Measurements from ENCODE around the gene PTPRT.

Gene PTPRT

GRCh38 chr20:42161228-42161829, 1028.4 kb downstream of the PTPRT start:
- Histone ChIP-seq H3K4me1 (ENCODE audit: control insufficient read depth, insufficient read depth, low read depth, low read length) (no peaks in the 10 kb centered on the region), H4K91ac (ENCODE audit: low read length) (no peak overlapping the region), H3K27ac (ENCODE audit: low read length, poor library complexity, severe bottlenecking) (no peak overlapping the region), H3K14ac (ENCODE audit: low read length in 2 of 2) (no peak overlapping the region), H3K79me1 (replicated peaks; ENCODE audit: low read length, poor library complexity, severe bottlenecking) (no peaks in the 10 kb centered on the region), H3K18ac (ENCODE audit: low read depth in 1 of 2, low read length in 2 of 2) (no peak overlapping the region), H2BK120ac (ENCODE audit: low read depth, low read length) (no peak overlapping the region), H4K8ac (ENCODE audit: low read length) (no peak overlapping the region), H3K4me2 (ENCODE audit: low read length, poor library complexity, severe bottlenecking) (no peak overlapping the region), H2BK15ac (ENCODE audit: low read depth, poor library complexity, severe bottlenecking) (no peak overlapping the region), H3K9me3 (ENCODE audit: control insufficient read depth, low read length) (no peaks in the 10 kb centered on the region), H3K4ac (ENCODE audit: low read depth in 1 of 2, low read length in 2 of 2) (no peak overlapping the region), H2AFZ (ENCODE audit: low read depth, low read length) (no peak overlapping the region), H3K4me3 (ENCODE audit: insufficient read depth in 1 of 2, low read depth in 1 of 2, low read length in 2 of 2) (no peak overlapping the region), H3K27me3 (ENCODE audit: control insufficient read depth in 1 of 2, insufficient read depth in 1 of 2, low read length in 2 of 2) (no peaks in the 10 kb centered on the region), H2AK5ac (ENCODE audit: low read length, severe bottlenecking) (no peak overlapping the region), H3K23ac (ENCODE audit: low read length in 2 of 2) (no peak overlapping the region), H2BK12ac (ENCODE audit: low read length in 2 of 2) (no peak overlapping the region), H2BK5ac (ENCODE audit: low read depth, low read length, poor library complexity, severe bottlenecking) (no peak overlapping the region), H3K9ac (ENCODE audit: low read length) (no peak overlapping the region), H3K36me3 (ENCODE audit: control insufficient read depth in 1 of 2, insufficient read depth in 2 of 2, low read depth in 1 of 2, low read length in 2 of 2) (no peaks in the 10 kb centered on the region)
- DNase-seq = no peak
- WGBS = 71% methylated on average over 11 of the region's 14 CpGs

DNA sequence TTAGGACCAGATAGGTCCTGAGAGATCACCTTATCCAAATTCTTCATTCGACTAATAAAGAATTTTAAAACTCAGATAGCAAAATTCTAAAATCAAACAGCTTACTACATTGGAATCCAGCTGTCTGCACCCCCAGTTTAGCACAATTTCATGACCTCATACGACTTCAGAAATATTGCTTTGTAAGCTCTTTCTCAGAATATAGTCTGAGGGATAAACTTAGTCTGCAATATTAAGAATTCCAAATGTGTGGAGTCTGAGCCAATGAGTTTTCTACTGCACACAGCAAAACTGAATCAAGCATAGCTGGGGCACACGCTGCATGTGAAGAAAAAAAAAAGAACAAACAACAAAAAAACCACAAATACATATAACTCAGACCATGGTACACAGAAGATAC, 1029.9 kb downstream of the PTPRT start:
- Histone ChIP-seq H2BK5ac (ENCODE audit: low read depth, low read length, poor library complexity, severe bottlenecking) (no peak overlapping the region), H3K9ac (ENCODE audit: low read length) (no peak overlapping the region), H3K27me3 (ENCODE audit: control insufficient read depth in 1 of 2, insufficient read depth in 1 of 2, low read length in 2 of 2) (no peaks in the 10 kb centered on the region), H3K27ac (ENCODE audit: low read length, poor library complexity, severe bottlenecking) (no peak overlapping the region), H3K23ac (ENCODE audit: low read length in 2 of 2) (no peak overlapping the region), H4K91ac (ENCODE audit: low read length) (no peak overlapping the region), H3K14ac (ENCODE audit: low read length in 2 of 2) (no peak overlapping the region), H2BK120ac (ENCODE audit: low read depth, low read length) (no peak overlapping the region), H4K8ac (ENCODE audit: low read length) (no peak overlapping the region), H3K18ac (ENCODE audit: low read depth in 1 of 2, low read length in 2 of 2) (no peak overlapping the region), H3K4me1 (ENCODE audit: control insufficient read depth, insufficient read depth, low read depth, low read length) (no peaks in the 10 kb centered on the region), H3K4me3 (ENCODE audit: insufficient read depth in 1 of 2, low read depth in 1 of 2, low read length in 2 of 2) (no peak overlapping the region), H2BK12ac (ENCODE audit: low read length in 2 of 2) (no peak overlapping the region), H2AFZ (ENCODE audit: low read depth, low read length) (no peak overlapping the region), H3K36me3 (ENCODE audit: control insufficient read depth in 1 of 2, insufficient read depth in 2 of 2, low read depth in 1 of 2, low read length in 2 of 2) (no peaks in the 10 kb centered on the region), H3K4ac (ENCODE audit: low read depth in 1 of 2, low read length in 2 of 2) (no peak overlapping the region), H2AK5ac (ENCODE audit: low read length, severe bottlenecking) (no peak overlapping the region), H3K79me1 (replicated peaks; ENCODE audit: low read length, poor library complexity, severe bottlenecking) (no peaks in the 10 kb centered on the region), H3K4me2 (ENCODE audit: low read length, poor library complexity, severe bottlenecking) (no peak overlapping the region), H2BK15ac (ENCODE audit: low read depth, poor library complexity, severe bottlenecking) (no peak overlapping the region), H3K9me3 (ENCODE audit: control insufficient read depth, low read length) (no peaks in the 10 kb centered on the region)
- WGBS = 42% methylated on average over 2 of the region's 3 CpGs
- no peak for DNase-seq

DNA sequence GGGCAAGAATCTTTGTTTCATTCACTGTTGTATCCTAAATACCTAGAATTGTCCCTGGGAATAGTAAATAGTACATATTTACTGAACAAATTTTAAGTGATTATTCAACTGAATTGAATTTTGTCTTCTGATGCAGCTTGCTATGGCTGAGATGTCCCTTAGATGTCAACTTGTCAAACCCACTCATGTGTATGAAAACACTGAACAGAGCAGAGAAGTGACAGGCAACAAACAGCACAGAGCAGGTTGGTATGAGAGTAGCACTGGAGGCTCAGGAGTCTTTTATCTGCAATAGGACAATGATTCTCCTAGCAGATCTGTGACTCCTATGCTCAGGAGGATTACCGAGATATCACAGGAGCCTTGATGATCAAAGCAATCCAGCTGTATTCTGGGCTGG, 1031.4 kb downstream of the PTPRT start:
- no peak overlapping the region for H2BK15ac ChIP-seq (ENCODE audit: low read depth, poor library complexity, severe bottlenecking)
- DNase-seq = no peak
- 33% methylated on average over 1 of the region's 1 CpG for WGBS
- H3K4me2 ChIP-seq (ENCODE audit: low read length, poor library complexity, severe bottlenecking) = no peak overlapping the region
- no peak overlapping the region for H3K4me3 ChIP-seq (ENCODE audit: insufficient read depth in 1 of 2, low read depth in 1 of 2, low read length in 2 of 2)
- no peak overlapping the region for H4K8ac ChIP-seq (ENCODE audit: low read length)
- H2AFZ ChIP-seq (ENCODE audit: low read depth, low read length) = no peak overlapping the region
- H3K36me3 ChIP-seq (ENCODE audit: control insufficient read depth in 1 of 2, insufficient read depth in 2 of 2, low read depth in 1 of 2, low read length in 2 of 2) = no peaks in the 10 kb centered on the region
- no peaks in the 10 kb centered on the region for H3K27me3 ChIP-seq (ENCODE audit: control insufficient read depth in 1 of 2, insufficient read depth in 1 of 2, low read length in 2 of 2)
- no peak overlapping the region for H2BK5ac ChIP-seq (ENCODE audit: low read depth, low read length, poor library complexity, severe bottlenecking)
- H3K27ac ChIP-seq (ENCODE audit: low read length, poor library complexity, severe bottlenecking) = no peak overlapping the region
- H2BK12ac ChIP-seq (ENCODE audit: low read length in 2 of 2) = no peak overlapping the region
- H3K23ac ChIP-seq (ENCODE audit: low read length in 2 of 2) = no peak overlapping the region
- H2BK120ac ChIP-seq (ENCODE audit: low read depth, low read length) = no peak overlapping the region
- no peaks in the 10 kb centered on the region for H3K79me1 ChIP-seq (replicated peaks; ENCODE audit: low read length, poor library complexity, severe bottlenecking)
- H2AK5ac ChIP-seq (ENCODE audit: low read length, severe bottlenecking) = no peak overlapping the region
- H3K9ac ChIP-seq (ENCODE audit: low read length) = no peak overlapping the region
- no peak overlapping the region for H3K4ac ChIP-seq (ENCODE audit: low read depth in 1 of 2, low read length in 2 of 2)
- no peaks in the 10 kb centered on the region for H3K4me1 ChIP-seq (ENCODE audit: control insufficient read depth, insufficient read depth, low read depth, low read length)
- no peak overlapping the region for H3K14ac ChIP-seq (ENCODE audit: low read length in 2 of 2)
- no peaks in the 10 kb centered on the region for H3K9me3 ChIP-seq (ENCODE audit: control insufficient read depth, low read length)
- H4K91ac ChIP-seq (ENCODE audit: low read length) = no peak overlapping the region
- no peak overlapping the region for H3K18ac ChIP-seq (ENCODE audit: low read depth in 1 of 2, low read length in 2 of 2)

GRCh38 chr20:42155586-42155985, 1034.1 kb downstream of the PTPRT start:
- Histone ChIP-seq H2BK120ac (ENCODE audit: low read depth, low read length) (no peak overlapping the region), H3K18ac (ENCODE audit: low read depth in 1 of 2, low read length in 2 of 2) (no peak overlapping the region), H2AFZ (ENCODE audit: low read depth, low read length) (no peak overlapping the region), H3K4ac (ENCODE audit: low read depth in 1 of 2, low read length in 2 of 2) (no peak overlapping the region), H2BK15ac (ENCODE audit: low read depth, poor library complexity, severe bottlenecking) (no peak overlapping the region), H2AK5ac (ENCODE audit: low read length, severe bottlenecking) (no peak overlapping the region), H3K36me3 (ENCODE audit: control insufficient read depth in 1 of 2, insufficient read depth in 2 of 2, low read depth in 1 of 2, low read length in 2 of 2) (no peaks in the 10 kb centered on the region), H3K79me1 (replicated peaks; ENCODE audit: low read length, poor library complexity, severe bottlenecking) (no peaks in the 10 kb centered on the region), H3K9me3 (ENCODE audit: control insufficient read depth, low read length) (no peaks in the 10 kb centered on the region), H3K27me3 (ENCODE audit: control insufficient read depth in 1 of 2, insufficient read depth in 1 of 2, low read length in 2 of 2) (no peaks in the 10 kb centered on the region), H2BK12ac (ENCODE audit: low read length in 2 of 2) (no peak overlapping the region), H3K14ac (ENCODE audit: low read length in 2 of 2) (no peak overlapping the region), H2BK5ac (ENCODE audit: low read depth, low read length, poor library complexity, severe bottlenecking) (no peak overlapping the region), H3K27ac (ENCODE audit: low read length, poor library complexity, severe bottlenecking) (no peak overlapping the region), H3K4me2 (ENCODE audit: low read length, poor library complexity, severe bottlenecking) (no peak overlapping the region), H4K91ac (ENCODE audit: low read length) (no peak overlapping the region), H3K9ac (ENCODE audit: low read length) (no peak overlapping the region), H4K8ac (ENCODE audit: low read length) (no peak overlapping the region), H3K4me1 (ENCODE audit: control insufficient read depth, insufficient read depth, low read depth, low read length) (no peaks in the 10 kb centered on the region), H3K23ac (ENCODE audit: low read length in 2 of 2) (no peak overlapping the region), H3K4me3 (ENCODE audit: insufficient read depth in 1 of 2, low read depth in 1 of 2, low read length in 2 of 2) (no peak overlapping the region)
- DNase-seq = no peak
- 64% methylated on average over 4 of the region's 4 CpGs for WGBS
